ENCODE data around the gene SULT1C3.
"Not testable (repeated sequence)": the region's sequence is repeated elsewhere in the genome, so short reads cannot be mapped to it uniquely, and the experiment has no call there.

The SULT1C3 gene

DNA sequence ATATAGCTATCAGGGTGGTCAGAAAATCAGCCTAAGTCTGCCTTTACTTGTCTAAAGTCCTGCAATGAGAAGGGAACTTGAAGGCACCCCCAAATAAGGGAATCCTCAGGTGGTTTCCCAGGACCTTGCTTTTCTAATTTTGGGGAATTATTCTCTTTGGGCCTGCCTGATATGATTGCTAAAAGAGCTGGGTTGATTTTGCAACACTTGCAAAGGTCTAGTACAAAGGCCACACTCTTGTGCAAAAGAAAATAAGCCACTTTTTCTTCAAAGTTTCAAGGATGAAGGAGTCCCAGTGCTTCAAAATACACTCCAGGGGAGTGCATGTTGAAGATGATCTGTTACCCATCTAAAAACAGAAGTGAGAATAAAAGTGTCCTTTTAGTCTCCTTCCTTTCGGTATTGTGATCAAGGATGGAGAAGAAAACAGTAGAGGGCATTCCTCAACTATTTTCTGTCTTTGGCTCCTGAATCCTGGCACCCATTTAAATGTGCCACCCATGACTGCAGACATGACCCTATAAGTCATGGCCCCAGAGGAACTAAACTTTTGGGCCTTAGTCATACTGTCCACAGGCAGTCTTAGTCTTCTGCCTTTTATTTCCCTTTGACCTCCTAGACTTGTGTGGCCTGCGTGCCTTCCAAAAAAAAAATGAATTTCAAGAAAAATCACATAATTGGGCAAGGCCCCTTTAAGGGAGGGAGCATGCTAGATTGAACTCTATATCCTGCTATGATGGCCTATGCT is 5.1 kb downstream of the SULT1C3 start:
- no peak for DNase-seq (ENCODE audit: low spot score)

DNA sequence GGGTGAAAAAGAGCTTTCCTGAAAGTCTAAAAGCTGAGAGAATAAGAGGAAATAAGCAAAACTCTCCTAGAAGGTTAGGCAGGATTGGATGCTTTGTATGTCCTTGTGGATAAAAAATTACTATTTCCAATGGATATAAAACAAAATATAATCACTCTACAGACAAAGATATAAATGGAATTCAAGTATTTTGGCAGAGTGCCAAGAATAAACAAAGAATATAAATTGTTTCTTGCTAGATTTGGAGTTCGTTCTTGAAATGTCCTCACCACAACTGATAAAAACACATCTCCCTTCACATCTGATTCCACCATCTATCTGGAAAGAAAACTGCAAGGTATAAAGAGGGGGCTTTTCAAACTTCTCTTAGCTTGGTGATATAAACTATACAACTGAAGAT is 13.3 kb downstream of the SULT1C3 start:
- no peak for DNase-seq (ENCODE audit: low spot score)

DNA sequence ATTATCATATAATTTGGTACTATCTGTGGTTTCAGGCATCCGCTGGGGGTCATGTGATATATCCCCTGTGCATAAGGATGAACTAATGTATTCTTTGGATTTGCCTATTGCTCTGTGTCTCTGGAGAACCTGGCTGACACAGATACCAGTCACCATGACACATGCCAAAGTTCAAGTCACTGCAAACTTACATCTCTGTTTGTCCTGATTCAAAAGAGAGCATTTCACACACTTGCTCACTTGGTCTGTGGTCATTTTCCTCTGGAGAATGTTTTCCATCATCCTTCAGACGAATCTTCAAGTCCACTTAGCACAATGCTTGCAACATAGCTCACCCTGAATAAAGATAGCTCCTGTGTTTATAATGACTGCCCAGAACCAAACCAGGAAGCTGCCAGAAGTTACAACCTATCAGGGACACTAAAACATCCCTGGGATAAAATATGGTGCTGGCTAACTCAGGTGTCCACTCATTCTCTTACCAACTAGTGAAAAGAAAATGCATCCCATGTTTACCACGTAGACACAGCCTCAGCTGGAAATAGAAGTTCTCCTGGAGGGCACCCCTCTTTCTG is 18.1 kb downstream of the SULT1C3 start:
- no peak for DNase-seq (ENCODE audit: low spot score)

GRCh38 chr2:108260773-108261172 is 21.0 kb downstream of the SULT1C3 start:
- no peak for DNase-seq (ENCODE audit: low spot score)

DNA sequence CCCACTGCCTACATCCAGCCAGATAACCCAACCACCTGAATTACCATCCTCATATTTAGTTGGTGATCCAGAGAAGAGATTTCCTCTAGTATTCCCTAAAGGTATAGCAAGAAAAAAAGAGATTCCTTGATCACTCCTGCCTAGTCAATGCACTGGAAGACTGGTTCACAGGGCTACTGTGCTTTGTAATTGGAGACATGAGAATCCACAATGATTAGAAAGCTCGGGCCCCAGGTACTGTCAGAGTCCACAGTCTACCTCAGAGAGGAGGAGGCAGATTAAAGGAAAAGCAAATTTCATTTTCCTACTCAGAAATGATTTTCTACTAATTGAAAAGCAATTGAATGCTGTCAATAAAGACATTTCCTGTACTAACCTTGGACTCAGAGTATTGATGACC is 22.3 kb downstream of the SULT1C3 start:
- DNase-seq (ENCODE audit: low spot score), result no peak

DNA sequence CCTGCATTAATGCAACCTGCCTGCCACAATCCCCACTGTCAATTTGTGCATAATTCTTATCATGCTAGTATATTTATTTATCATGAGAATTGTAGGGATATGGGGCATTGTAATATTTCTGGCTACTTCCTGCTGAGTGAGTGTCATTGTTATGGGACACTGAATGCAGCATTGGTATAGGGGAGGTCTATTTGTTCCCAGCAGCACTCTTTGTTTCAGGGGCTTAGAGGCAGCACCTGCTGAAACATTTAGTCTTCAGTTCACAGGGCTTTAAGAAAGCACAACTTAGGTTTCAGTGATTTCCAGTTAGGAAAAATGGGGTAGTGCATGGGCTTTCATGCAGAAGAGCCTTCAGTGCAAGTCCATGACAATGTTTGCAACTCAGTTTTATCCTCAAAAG is 23.6 kb downstream of the SULT1C3 start:
- no peak for DNase-seq (ENCODE audit: low spot score)

DNA sequence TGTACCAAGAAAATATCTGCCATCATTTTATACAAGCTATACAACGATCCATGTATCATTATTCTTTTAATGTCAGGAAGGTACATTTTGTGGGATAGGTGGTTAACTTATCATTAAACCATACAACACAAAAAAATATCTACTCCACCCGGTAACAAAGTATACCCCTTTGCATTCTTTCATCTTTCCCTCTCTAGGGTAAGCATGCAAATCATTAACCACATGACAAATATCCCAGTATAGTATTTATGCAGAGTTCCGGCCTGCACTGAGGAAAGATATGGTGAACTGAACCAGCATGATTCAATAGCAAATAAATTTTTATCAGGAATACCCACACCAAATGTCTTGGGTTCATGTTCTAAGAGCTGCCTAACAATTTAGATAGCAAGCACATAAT is 26.4 kb downstream of the SULT1C3 start:
- DNase-seq (ENCODE audit: low spot score), result no peak

DNA sequence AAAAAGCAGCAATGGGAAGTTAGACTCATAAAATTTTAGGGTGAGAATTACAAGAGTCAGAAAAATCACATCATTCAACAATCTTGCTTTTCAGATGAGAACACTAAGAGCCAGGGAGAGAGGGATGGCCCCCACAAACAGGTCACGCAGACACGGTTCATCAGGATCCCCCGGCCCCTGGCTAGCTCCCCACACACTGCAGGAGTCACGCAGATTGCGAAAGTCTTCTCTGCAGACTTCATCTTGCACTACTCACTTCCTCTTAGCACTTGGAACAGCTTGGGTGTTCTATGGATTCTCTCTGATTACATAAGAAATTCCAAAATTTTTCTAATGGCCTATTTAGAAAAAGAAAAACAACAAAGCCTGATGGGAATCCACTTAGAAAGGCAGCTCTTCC is 27.3 kb downstream of the SULT1C3 start:
- DNase-seq (ENCODE audit: low spot score), result no peak

DNA sequence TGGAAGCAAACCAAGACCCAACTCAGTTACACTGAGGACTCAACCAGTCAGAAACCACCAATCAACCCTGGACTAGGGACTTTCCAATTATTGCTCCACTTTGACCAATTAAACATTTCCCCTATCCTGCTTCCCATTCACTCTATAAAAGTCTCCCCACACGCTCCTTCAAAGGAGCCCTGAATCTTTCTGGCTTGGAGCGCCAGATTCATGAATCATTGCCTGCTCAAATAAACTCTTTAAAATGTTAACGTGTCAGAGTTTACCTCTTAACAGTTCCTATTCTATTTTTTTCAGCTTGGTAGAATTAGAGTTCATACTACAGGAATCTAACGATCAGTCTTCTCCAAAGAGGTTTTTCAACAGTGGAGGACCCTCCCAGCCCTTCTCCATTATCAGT is 28.2 kb downstream of the SULT1C3 start:
- DNase-seq (ENCODE audit: low spot score), result no peak

GRCh38 chr2:108270346-108270745 is 30.6 kb downstream of the SULT1C3 start:
- DNase-seq (ENCODE audit: low spot score), result no peak

GRCh38 chr2:108270768-108271506 is 31.2 kb downstream of the SULT1C3 start:
- DNase-seq (ENCODE audit: low spot score), result no peak

DNA sequence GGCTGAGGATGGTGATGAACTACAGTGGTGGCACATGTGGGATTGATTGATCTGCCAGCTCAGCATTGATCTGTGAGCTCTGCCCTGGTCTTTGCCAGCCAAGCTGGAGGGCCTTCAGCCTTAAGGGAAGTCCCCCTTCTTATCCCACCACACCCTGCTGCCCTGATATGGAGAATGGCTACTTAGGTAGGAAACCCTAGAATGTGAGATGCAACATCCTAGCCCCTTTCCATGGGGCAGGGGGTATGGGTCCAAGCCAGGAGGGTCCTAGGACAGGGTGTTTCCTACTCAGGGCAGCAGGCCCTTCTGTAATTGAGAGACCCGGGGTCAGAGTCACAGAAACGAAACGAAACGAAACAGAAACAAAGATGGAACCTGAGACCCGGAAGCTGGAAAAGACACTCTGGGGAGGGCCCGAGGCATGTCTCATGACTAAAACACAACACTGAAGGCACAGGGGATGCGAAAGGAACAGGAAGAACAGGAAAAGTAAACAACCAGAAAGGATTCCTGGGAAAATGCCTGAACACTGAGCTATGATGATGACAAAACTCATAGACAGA is 32.0 kb downstream of the SULT1C3 start:
- no peak for DNase-seq (ENCODE audit: low spot score)

- DNase-seq (ENCODE audit: low spot score), result no peak
Observed at GRCh38 chr2:108278631-108279030, 38.9 kb downstream of the SULT1C3 start.

- DNase-seq (ENCODE audit: low spot score), result no peak
Observed at GRCh38 chr2:108279468-108279867, 39.7 kb downstream of the SULT1C3 start.

- DNase-seq (ENCODE audit: low spot score), result no peak
Observed at GRCh38 chr2:108280466-108280865, 40.7 kb downstream of the SULT1C3 start.

- not testable (repeated sequence) for DNase-seq (ENCODE audit: low spot score)
Observed at GRCh38 chr2:108284566-108284965, 44.8 kb downstream of the SULT1C3 start.

GRCh38 chr2:108285616-108286015 is 45.8 kb downstream of the SULT1C3 start:
- DNase-seq (ENCODE audit: low spot score), result no peak

GRCh38 chr2:108287169-108287568 is 47.4 kb downstream of the SULT1C3 start:
- no peak for DNase-seq (ENCODE audit: low spot score)

GRCh38 chr2:108288534-108289106 is 48.9 kb downstream of the SULT1C3 start, which contains the start of gene SULT1C2:
Gene SULT1C2 (plus strand): TSS chr2:108288895. CDS start chr2:108293668, 4,773 bp downstream.
- no peak for DNase-seq (ENCODE audit: low spot score)

GRCh38 chr2:108293850-108294249 is 54.1 kb downstream of the SULT1C3 start:
- DNase-seq (ENCODE audit: low spot score), result no peak

DNA sequence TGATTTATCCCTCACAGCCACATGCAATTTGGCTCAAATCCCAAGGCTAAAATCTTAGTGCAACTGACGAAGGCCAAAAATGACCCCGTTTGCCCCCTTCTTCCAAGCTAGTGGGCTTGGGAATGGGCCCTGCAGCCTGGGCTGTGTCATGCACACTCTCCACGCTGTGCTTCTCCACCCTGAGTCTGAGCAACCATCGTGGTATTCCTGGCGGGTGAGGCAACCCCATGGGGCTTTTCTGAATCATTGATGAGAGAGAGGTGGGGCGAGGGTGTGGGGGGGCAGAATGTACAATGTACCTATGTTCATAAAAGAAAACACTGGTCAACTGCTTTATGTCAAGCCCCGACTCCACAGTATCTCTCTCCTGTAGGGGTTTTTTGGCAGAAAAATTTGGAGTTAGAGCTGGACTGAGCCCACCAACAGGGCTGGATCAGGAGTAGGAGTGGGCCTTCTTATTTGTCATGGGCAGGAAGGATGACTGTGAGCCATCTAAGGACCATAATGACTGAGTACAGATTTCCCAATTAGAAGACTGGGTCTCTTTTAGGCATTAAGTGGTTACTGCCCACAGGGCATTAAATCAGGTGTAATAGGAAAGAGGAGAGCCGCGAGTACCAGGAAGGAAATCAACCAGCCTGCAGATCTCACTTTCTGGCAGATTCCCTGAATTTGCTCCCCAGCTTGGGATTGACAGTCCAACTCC is 57.8 kb downstream of the SULT1C3 start:
- DNase-seq (ENCODE audit: low spot score), result no peak

- no peak for DNase-seq (ENCODE audit: low spot score)
Observed at GRCh38 chr2:108301558-108301957, 61.8 kb downstream of the SULT1C3 start.
